GM12878 (cell line): ENCODE data around the gene CFAP70.

Experiments
- CTCF ChIP-seq, 3 experiments: IDR thresholded peaks in 2 of 3; conservative IDR thresholded peaks in 1 of 3; 2 replicates each; pipeline ENCODE4 v1.5.1; 2011; ENCODE audit warnings: low read depth in 3 of 3, low read length in 3 of 3, mild to moderate bottlenecking in 3 of 3, control low read depth in 2 of 3, moderate library complexity in 2 of 3, inconsistent platforms in 1 of 3, mixed read lengths in 1 of 3; ENCODE audit not compliant: control insufficient read depth in 2 of 3, insufficient read depth in 1 of 3; ENCODE audit errors: extremely low read depth in 1 of 3
- ZNF207 ChIP-seq: fragments of 450-650 bp; IDR thresholded peaks from 2 replicates; pipeline ENCODE4 v1.6.1; 2014; ENCODE audit warnings: antibody characterized with exemption, mild to moderate bottlenecking, borderline replicate concordance
- ZSCAN29 ChIP-seq: fragments of 450-650 bp; IDR thresholded peaks from 2 replicates; pipeline ENCODE4 v1.6.1; 2017; ENCODE audit warnings: mild to moderate bottlenecking, moderate library complexity
- ZZZ3 ChIP-seq: IDR thresholded peaks from 2 replicates; pipeline ENCODE4 v1.6.1; 2011; ENCODE audit warnings: low read depth; ENCODE audit not compliant: control insufficient read depth, insufficient read length

DNA sequence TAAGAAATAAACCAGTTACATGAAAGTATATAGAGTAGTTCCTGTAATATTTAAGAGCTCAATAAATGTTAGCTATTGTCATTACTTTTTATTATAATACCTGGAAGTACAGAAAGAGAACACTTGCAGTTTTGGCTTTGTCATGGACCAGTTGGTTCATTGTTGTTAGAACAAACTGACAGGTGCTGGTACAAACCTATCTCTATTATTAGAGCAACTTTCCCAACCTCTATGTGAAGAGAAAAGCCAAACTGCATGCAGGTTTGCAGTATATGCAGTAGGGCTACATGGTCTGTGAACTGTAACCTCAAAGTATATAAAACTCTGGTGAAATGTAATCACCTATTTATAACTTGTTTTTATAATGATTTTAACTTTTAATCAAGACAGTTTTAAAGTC is 132.0 kb downstream of the CFAP70 start:
- no peak for TF ChIP-seq CTCF (IDR thresholded peaks at IDR 0.05 in 2 of 3, conservative IDR thresholded peaks at IDR 0.05 in 1 of 3; ENCODE audit: control insufficient read depth in 2 of 3, extremely low read depth in 1 of 3, insufficient read depth in 1 of 3, low read depth in 3 of 3, low read length in 3 of 3)
- TF ChIP-seq ZZZ3: no peak
- TF ChIP-seq ZNF207: no peak
- no peak for TF ChIP-seq ZSCAN29
